ENCODE measurements around the gene AKR7A2. TPM values are rescaled to one million over a fixed set of nuclear protein-coding genes. Genes with fewer than 3 reads are reported as not detected.

Gene AKR7A2
- total RNA-seq, 1 donor from 2014 or later, result 30.3 TPM

DNA sequence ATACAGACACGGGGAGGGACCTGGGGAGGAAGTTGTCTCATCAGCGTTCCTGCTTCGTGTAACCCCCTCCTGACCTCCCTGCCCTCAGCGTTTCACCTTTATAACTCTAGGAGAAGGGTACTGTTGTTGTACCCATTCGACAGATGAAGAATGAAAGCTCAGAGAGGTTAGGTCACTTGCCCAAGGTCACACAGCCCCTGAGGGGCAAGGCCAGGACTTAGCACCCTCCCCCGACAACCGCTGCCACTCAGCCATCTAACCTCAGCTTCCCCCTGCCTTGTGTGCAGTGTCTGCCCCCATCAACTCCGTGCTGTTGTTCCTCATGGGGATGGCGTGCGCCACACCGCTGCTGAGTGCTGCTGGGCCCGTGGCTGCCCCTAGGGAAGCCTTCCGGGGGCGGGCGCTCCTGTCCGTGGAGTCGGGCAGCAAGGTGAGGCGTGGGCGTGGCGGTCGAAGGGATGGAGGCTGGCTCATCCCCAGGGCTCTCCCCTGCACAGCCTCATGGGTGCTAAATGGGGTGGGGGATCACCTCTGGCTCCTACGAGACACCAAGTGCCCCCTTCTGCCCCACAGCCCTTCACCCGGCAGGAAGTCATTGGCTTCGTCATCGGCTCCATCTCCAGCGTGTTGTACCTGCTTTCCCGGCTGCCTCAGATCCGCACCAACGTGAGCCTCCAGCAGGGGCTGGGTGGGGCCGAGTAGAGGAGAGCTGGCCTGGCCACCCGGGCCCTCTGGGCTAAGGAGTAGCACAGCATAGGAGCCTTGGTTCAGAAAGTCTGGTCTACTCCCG lies 14.2 kb upstream of the AKR7A2 start:
- H3K27me3 Mint-ChIP-seq (ENCODE audit: low read depth, unreplicated experiment), result no peaks in the 10 kb centered on the region
- Histone ChIP-seq H4K20me1 (ENCODE audit: insufficient read depth, low read length) (peaks cover 34% of the 10 kb centered on the region), H3K4me2 (ENCODE audit: low read length) (no peak overlapping the region), H2AFZ (ENCODE audit: low read depth, low read length) (no peak overlapping the region), H3K27ac (ENCODE audit: low read depth, low read length) (no peak overlapping the region), H3K4me3 (ENCODE audit: insufficient read depth, low read depth, low read length) (no peak overlapping the region), H3K36me3 (ENCODE audit: insufficient read depth, low read length) (peaks cover 4% of the 10 kb centered on the region), H3K9ac (ENCODE audit: low read length) (no peak overlapping the region), H3K4me1 (ENCODE audit: insufficient read depth, low read length) (no peaks in the 10 kb centered on the region), H3K9me3 (ENCODE audit: insufficient read depth, low read depth, low read length) (no peaks in the 10 kb centered on the region), H3K79me2 (ENCODE audit: insufficient read depth, low read length) (no peaks in the 10 kb centered on the region), H3K27me3 (ENCODE audit: insufficient read depth, low read length) (no peaks in the 10 kb centered on the region)
- peaks cover 17% of the 10 kb centered on the region for H3K36me3 Mint-ChIP-seq (ENCODE audit: low read depth, unreplicated experiment)
- no peak for TF ChIP-seq EZH2 (IDR thresholded peaks at IDR 0.05; ENCODE audit: insufficient read depth, low read length)
- TF ChIP-seq, protein P1, sequence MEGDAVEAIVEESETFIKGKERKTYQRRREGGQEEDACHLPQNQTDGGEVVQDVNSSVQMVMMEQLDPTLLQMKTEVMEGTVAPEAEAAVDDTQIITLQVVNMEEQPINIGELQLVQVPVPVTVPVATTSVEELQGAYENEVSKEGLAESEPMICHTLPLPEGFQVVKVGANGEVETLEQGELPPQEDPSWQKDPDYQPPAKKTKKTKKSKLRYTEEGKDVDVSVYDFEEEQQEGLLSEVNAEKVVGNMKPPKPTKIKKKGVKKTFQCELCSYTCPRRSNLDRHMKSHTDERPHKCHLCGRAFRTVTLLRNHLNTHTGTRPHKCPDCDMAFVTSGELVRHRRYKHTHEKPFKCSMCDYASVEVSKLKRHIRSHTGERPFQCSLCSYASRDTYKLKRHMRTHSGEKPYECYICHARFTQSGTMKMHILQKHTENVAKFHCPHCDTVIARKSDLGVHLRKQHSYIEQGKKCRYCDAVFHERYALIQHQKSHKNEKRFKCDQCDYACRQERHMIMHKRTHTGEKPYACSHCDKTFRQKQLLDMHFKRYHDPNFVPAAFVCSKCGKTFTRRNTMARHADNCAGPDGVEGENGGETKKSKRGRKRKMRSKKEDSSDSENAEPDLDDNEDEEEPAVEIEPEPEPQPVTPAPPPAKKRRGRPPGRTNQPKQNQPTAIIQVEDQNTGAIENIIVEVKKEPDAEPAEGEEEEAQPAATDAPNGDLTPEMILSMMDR (IDR thresholded peaks at IDR 0.05; ENCODE audit: insufficient read depth, low read depth, low read length), result no peak
- no peak overlapping the region for H3K27ac Mint-ChIP-seq (ENCODE audit: unreplicated experiment)
- DNase-seq (ENCODE audit: low read depth) (no peak), FAIRE-seq (no peak)
- no peaks in the 10 kb centered on the region for H3K9me3 Mint-ChIP-seq (ENCODE audit: unreplicated experiment)
- no peaks in the 10 kb centered on the region for H3K4me1 Mint-ChIP-seq (ENCODE audit: low read depth, unreplicated experiment)
- H3K4me3 Mint-ChIP-seq (ENCODE audit: unreplicated experiment), result no peak overlapping the region

DNA sequence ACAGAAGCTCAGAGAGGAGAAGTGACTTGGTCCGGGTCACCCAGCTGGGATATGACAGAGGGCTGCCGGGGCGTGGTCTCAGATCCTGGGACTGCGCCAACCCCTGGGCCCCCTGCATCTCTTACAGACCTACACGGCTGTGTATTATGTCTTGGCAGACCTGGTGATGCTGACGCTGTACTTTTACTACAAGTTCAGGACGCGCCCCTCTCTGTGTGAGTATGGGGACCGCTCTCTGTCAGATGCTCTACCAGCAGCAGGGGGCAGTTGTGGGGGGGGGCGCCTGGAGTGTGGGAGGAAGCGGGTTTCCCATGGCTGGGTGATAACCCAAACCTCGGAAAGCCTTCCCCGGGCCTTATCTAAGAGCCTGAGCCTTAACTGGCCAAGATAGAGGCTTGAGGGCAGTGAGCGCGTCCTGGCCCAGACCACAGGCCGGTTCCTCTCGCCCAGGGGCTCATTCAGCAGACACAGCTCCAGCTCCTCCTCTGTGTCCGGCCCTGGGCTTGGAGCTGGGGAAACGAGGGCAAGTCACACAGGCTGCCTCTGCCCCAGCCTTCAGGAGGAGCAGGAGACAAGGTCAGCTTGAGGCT lies 13.5 kb upstream of the AKR7A2 start:
- no peak for FAIRE-seq
- no peaks in the 10 kb centered on the region for H3K9me3 ChIP-seq (ENCODE audit: insufficient read depth, low read depth, low read length)
- Mint-ChIP-seq H3K27ac (ENCODE audit: unreplicated experiment) (no peak overlapping the region), H3K9me3 (ENCODE audit: unreplicated experiment) (no peaks in the 10 kb centered on the region), H3K4me1 (ENCODE audit: low read depth, unreplicated experiment) (no peaks in the 10 kb centered on the region), H3K36me3 (ENCODE audit: low read depth, unreplicated experiment) (peaks cover 20% of the 10 kb centered on the region), H3K27me3 (ENCODE audit: low read depth, unreplicated experiment) (no peaks in the 10 kb centered on the region), H3K4me3 (ENCODE audit: unreplicated experiment) (no peak overlapping the region)
- no peak overlapping the region for H3K9ac ChIP-seq (ENCODE audit: low read length)
- H3K4me2 ChIP-seq (ENCODE audit: low read length), result no peak overlapping the region
- no peaks in the 10 kb centered on the region for H3K79me2 ChIP-seq (ENCODE audit: insufficient read depth, low read length)
- no peak for DNase-seq (ENCODE audit: low read depth)
- TF ChIP-seq, protein P1 (IDR thresholded peaks at IDR 0.05; ENCODE audit: insufficient read depth, low read depth, low read length), result no peak
- no peak for TF ChIP-seq EZH2 (IDR thresholded peaks at IDR 0.05; ENCODE audit: insufficient read depth, low read length)
- H3K27me3 ChIP-seq (ENCODE audit: insufficient read depth, low read length), result no peaks in the 10 kb centered on the region
- H2AFZ ChIP-seq (ENCODE audit: low read depth, low read length), result no peak overlapping the region
- H3K4me3 ChIP-seq (ENCODE audit: insufficient read depth, low read depth, low read length), result no peak overlapping the region
- peaks cover 34% of the 10 kb centered on the region for H4K20me1 ChIP-seq (ENCODE audit: insufficient read depth, low read length)
- H3K27ac ChIP-seq (ENCODE audit: low read depth, low read length), result no peak overlapping the region
- H3K36me3 ChIP-seq (ENCODE audit: insufficient read depth, low read length), result peaks cover 4% of the 10 kb centered on the region
- H3K4me1 ChIP-seq (ENCODE audit: insufficient read depth, low read length), result no peaks in the 10 kb centered on the region

DNA sequence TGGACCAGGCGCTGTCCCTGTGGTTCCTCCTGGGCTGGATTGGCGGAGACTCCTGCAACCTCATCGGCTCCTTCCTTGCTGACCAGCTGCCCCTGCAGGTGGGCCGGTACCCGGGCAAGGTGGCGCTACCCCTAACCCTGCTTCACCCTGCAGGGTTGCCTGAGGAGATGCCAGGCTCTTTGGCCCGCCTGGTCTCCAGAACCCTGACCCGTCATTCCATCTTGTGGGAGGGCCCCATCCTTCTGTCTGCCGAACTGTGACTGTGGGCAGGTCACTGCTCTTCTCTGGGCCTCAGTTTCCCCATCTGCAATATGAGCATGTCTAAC lies 12.7 kb upstream of the AKR7A2 start:
- H3K9me3 ChIP-seq (ENCODE audit: insufficient read depth, low read depth, low read length), result no peaks in the 10 kb centered on the region
- no peaks in the 10 kb centered on the region for H3K27me3 Mint-ChIP-seq (ENCODE audit: low read depth, unreplicated experiment)
- H3K4me3 Mint-ChIP-seq (ENCODE audit: unreplicated experiment), result no peak overlapping the region
- H3K4me1 Mint-ChIP-seq (ENCODE audit: low read depth, unreplicated experiment), result no peaks in the 10 kb centered on the region
- peaks cover 17% of the 10 kb centered on the region for H3K36me3 Mint-ChIP-seq (ENCODE audit: low read depth, unreplicated experiment)
- no peak overlapping the region for H3K27ac Mint-ChIP-seq (ENCODE audit: unreplicated experiment)
- H3K4me3 ChIP-seq (ENCODE audit: insufficient read depth, low read depth, low read length), result no peak overlapping the region
- H3K36me3 ChIP-seq (ENCODE audit: insufficient read depth, low read length), result peaks cover 4% of the 10 kb centered on the region
- H2AFZ ChIP-seq (ENCODE audit: low read depth, low read length), result no peak overlapping the region
- no peak for TF ChIP-seq EZH2 (IDR thresholded peaks at IDR 0.05; ENCODE audit: insufficient read depth, low read length)
- H3K27ac ChIP-seq (ENCODE audit: low read depth, low read length), result no peak overlapping the region
- no peaks in the 10 kb centered on the region for H3K9me3 Mint-ChIP-seq (ENCODE audit: unreplicated experiment)
- no peaks in the 10 kb centered on the region for H3K4me1 ChIP-seq (ENCODE audit: insufficient read depth, low read length)
- DNase-seq (ENCODE audit: low read depth), result no peak
- peaks cover 31% of the 10 kb centered on the region for H4K20me1 ChIP-seq (ENCODE audit: insufficient read depth, low read length)
- no peaks in the 10 kb centered on the region for H3K79me2 ChIP-seq (ENCODE audit: insufficient read depth, low read length)
- H3K27me3 ChIP-seq (ENCODE audit: insufficient read depth, low read length), result no peaks in the 10 kb centered on the region
- no peak for FAIRE-seq
- H3K4me2 ChIP-seq (ENCODE audit: low read length), result no peak overlapping the region
- no peak overlapping the region for H3K9ac ChIP-seq (ENCODE audit: low read length)
